ENCODE results near the gene C19orf47.
A peak's percentile ranks its signal among the peaks of the same experiment; 100 is the strongest.

C19orf47 gene

DNA sequence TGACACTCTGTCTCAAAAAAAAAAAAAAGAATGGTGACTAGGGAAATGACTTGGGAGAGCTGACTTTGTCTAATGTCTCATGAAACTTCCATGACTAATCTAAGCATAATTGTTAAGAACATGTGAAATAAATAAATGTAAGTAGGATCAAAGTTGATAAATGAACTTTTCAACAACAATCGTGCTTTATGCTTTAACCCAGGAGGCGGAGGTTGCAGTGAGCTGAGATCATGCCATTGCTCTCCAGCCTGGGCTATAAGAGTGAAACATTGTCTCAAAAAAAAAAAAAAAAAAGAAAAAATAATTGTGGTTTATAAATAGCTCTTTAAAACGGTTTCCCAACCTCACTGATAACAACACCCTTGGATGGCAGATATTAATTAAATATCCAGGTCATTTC, 50.2 kb downstream of the C19orf47 start:
- in situ Hi-C loops (cut with HindIII; ENCODE audit: low pct_ligation_motif_present, low pct_unique_long_range_greater_than_20kb, low sequenced_read_pairs), result no loop called here
- no peak for DNase-seq

DNA sequence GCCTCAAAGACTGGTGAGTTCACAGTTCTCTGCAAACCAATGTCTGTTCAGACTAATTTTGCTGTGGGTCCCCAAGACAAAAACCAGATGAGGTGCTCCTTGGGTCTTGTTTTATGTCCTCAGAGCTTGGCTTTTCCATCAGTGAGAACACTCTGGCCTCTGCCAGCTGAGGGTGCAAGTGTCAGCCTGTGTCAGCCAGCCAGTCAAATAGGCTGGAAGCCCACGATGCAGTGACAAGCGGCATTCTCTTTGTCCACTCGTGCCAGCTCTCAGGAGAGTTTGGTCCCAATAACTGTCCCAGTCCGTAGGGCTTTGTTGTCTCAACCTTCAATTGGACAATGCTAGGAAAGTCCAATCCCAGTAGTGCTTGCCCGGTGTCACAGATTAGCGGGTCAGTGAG, 53.6 kb downstream of the C19orf47 start:
- in situ Hi-C loops (cut with HindIII; ENCODE audit: low pct_ligation_motif_present, low pct_unique_long_range_greater_than_20kb, low sequenced_read_pairs), result no loop called here
- DNase-seq, result no peak

DNA sequence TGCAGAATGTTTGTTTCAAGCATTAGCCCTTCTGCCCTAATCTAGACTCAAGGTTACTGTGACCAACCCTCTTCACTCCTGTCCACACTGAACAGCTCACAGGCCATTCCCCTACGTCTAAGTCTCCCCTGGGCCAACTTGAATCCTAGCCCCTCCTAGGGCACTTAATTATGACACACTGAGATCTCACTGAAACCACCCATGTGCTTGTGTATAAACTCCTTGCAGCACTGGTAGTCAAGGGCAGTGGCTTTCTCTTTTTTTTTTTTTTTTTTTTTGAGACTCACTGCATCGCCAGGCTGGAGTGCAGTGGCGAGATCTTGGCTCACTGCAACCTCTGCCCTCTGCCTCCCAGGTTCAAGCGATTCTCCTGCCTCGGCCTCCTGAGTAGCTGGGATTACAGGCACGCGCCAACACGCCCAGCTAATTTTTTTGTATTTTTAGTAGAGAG, 61.2 kb downstream of the C19orf47 start:
- in situ Hi-C loops (cut with HindIII; ENCODE audit: low pct_ligation_motif_present, low pct_unique_long_range_greater_than_20kb, low sequenced_read_pairs), result no loop called here

GRCh38 chr19:40286235-40286970, 61.8 kb downstream of the C19orf47 start:
- in situ Hi-C loops (cut with HindIII; ENCODE audit: low pct_ligation_motif_present, low pct_unique_long_range_greater_than_20kb, low sequenced_read_pairs), result no loop called here
- DNase-seq, result no peak

More for the DNA sequence above, 61.2 kb downstream of the C19orf47 start:
- DNase-seq, result no peak

- in situ Hi-C loops (cut with HindIII; ENCODE audit: low pct_ligation_motif_present, low pct_unique_long_range_greater_than_20kb, low sequenced_read_pairs), result no loop called here
- DNase-seq, result peak; percentile 99
These were observed 62.6 kb downstream of the C19orf47 start for GRCh38 chr19:40285353-40286234.

DNA sequence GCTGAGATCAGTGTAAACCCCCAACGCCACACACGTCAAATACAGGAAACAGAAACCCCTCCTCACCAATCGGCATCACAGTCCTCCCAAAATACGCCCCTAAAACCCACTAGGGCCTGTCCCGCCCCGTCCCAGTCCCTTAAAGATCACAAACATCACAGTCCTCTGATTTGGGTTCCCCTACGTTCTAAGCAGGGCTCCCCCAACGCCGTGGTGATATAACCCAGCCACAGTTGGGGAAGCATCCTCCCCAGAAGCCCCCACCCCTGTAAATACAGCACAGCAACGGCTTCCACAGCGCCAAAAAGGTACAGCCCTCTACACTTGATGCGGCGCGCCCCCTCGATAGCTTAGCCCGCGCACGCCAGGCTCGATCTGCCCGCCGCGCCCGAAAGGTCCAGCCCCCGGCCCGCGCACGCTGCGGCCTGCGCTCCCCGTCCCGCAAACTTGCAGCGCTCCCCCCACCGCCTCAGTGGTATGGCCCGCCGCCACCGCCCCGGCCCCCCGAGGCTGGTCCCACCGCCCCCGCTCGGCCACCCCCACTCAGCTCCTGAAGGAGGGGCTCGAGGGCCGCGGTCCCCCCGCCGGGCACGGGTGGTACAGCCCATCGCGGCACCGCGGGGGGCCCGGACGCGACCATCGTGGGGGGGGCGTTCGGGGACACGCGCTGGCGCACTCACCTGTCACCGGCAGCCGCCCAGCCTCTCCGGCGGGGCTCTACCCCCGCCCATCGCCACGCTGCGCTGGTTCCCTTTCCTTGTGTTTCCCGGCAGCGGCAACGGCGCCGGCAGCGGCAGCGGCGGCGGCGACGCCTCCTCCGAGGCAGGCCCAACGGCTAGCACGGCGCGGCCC, 63.5 kb downstream of the C19orf47 start, which contains the start of gene AKT2:
Gene AKT2, minus strand, starts transcription at position 845 of the 852 bp plus-strand sequence. CDS start 20,078 bp downstream, outside the sequence.
- DNase-seq, result peak; percentile 49
- in situ Hi-C loops (cut with HindIII; ENCODE audit: low pct_ligation_motif_present, low pct_unique_long_range_greater_than_20kb, low sequenced_read_pairs), result no loop called here

DNA sequence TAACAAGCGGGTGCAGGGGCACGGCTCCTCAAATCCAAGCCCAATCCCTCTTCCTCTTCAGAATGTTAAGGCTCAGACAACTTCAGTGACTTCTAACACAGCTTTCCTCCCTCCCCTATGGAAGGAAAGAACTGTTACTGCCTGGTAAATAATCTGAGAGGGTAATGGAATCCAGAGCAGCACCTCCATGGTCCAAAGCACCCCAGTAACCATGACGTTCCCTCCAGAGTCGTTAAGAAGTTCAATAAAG, 64.0 kb downstream of the C19orf47 start:
- in situ Hi-C loops (cut with HindIII; ENCODE audit: low pct_ligation_motif_present, low pct_unique_long_range_greater_than_20kb, low sequenced_read_pairs), result no loop called here
- no peak for DNase-seq

GRCh38 chr19:40283414-40284250, 64.6 kb downstream of the C19orf47 start:
- in situ Hi-C loops (cut with HindIII; ENCODE audit: low pct_ligation_motif_present, low pct_unique_long_range_greater_than_20kb, low sequenced_read_pairs), result no loop called here
- no peak for DNase-seq

DNA sequence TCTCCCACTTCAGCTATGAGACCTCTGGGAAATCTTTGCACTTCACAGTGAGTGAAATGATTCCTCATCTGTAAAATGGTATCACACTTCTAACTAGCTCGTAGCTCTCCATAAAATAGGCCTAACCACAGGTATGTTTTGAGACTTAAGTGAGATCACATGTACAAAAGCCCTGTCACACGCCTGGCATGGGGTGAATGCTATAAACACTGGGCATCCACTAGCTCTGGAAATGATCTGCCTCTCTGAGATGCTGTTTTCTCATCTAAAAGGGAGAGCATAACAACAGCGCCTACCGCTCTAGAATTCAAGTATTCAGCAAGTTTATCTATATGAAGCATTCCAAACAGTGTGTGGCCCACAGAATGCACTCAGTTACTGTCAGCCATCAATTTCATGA, 65.3 kb downstream of the C19orf47 start:
- in situ Hi-C loops (cut with HindIII; ENCODE audit: low pct_ligation_motif_present, low pct_unique_long_range_greater_than_20kb, low sequenced_read_pairs), result no loop called here
- no peak for DNase-seq

- DNase-seq, result no peak
- in situ Hi-C loops (cut with HindIII; ENCODE audit: low pct_ligation_motif_present, low pct_unique_long_range_greater_than_20kb, low sequenced_read_pairs), result no loop called here
These were observed 66.0 kb downstream of the C19orf47 start for GRCh38 chr19:40282209-40282580.

- in situ Hi-C loops (cut with HindIII; ENCODE audit: low pct_ligation_motif_present, low pct_unique_long_range_greater_than_20kb, low sequenced_read_pairs), result no loop called here
- no peak for DNase-seq
These were observed 66.6 kb downstream of the C19orf47 start for GRCh38 chr19:40281381-40282208.

DNA sequence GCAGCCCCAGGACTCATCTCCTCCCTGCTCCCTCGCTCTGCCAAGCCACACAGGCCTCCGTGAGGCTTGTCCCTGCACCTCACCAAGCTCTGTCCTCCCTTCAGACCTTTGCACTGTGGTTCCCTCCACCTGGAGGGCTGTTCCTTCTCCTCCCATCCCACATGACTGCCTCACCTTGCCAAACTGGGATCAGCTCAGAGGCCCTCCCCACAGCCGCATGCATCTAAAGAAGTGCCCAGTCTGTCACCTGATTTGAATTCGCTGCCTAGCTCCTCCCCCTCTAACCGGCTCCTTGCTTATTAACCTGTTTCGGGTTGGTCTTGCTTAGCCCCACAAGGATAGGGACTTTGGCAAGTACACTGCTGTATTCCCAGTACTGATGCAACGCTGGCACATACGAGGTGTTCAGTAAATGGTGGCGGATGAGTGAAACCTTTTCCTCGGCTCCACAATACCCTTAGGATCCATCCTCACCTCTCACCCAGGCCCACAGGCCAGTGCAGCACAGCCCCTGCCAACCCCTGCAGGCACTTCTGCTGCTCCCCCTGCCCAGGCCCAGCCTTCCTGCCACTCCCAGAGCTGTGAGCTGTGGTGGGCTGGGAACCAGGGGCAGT, 67.5 kb downstream of the C19orf47 start:
- no peak for DNase-seq
- in situ Hi-C loops (cut with HindIII; ENCODE audit: low pct_ligation_motif_present, low pct_unique_long_range_greater_than_20kb, low sequenced_read_pairs), result no loop called here

- in situ Hi-C loops (cut with HindIII; ENCODE audit: low pct_ligation_motif_present, low pct_unique_long_range_greater_than_20kb, low sequenced_read_pairs), result no loop called here
- no peak for DNase-seq
These were observed 68.2 kb downstream of the C19orf47 start for GRCh38 chr19:40279761-40280607.

DNA sequence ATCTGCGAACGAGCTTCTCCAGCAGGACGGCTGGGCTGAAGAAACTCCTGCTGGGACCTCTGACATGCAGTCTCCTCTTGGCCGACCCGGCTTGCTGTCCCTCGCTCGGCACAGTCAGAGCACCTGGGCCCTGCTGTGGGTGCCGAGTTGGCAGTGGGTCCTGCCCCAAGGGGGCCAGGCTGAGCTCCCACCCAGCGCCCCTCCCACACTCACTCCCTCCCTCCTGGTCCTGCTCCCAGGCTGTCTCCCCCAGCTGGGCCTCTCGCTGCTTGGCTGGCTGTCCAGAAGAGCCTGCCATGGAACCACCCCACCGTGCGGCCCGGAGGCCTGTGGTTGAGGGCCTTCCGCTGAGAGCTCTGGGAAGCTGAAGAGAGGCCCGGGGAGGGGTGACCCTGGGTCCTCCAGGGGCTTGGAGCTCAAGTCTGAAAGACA, 69.1 kb downstream of the C19orf47 start:
- DNase-seq, result no peak
- in situ Hi-C loops (cut with HindIII; ENCODE audit: low pct_ligation_motif_present, low pct_unique_long_range_greater_than_20kb, low sequenced_read_pairs), result no loop called here

- no peak for DNase-seq
- in situ Hi-C loops (cut with HindIII; ENCODE audit: low pct_ligation_motif_present, low pct_unique_long_range_greater_than_20kb, low sequenced_read_pairs), result no loop called here
These were observed 69.7 kb downstream of the C19orf47 start for GRCh38 chr19:40278361-40279035.

All from ACHN (cell line).